ENCODE data around the gene EGR2. TPM values are rescaled to one million over a fixed set of nuclear protein-coding genes. Genes with fewer than 3 reads are reported as not detected.

The EGR2 gene
- total and polyA plus RNA-seq, 10 of the 15 experiments (the other 5 are each of a cell fraction or from before 2014, with no cell fraction given): 8.3 to 56.5 (median 16.2) TPM

- 99% methylated on average over 4 of the region's 4 CpGs for WGBS (ENCODE audit: insufficient coverage, insufficient replicate concordance, low lambda C conversion rate, missing lambda C conversion rate)
- Histone ChIP-seq H3K36me3 (ENCODE audit: control insufficient read depth in 2 of 2, insufficient read depth in 2 of 2, low read length in 1 of 2) (no peaks in the 10 kb centered on the region), H3K4me1 (ENCODE audit: control insufficient read depth, insufficient read depth, low read length) (no peaks in the 10 kb centered on the region), H3K27ac (ENCODE audit: control insufficient read depth, insufficient read depth) (no peak overlapping the region), H3K4me3 (no peak overlapping the region), H3K9ac (ENCODE audit: control insufficient read depth, insufficient read depth, low read length) (no peak overlapping the region), H2AFZ (ENCODE audit: control insufficient read depth, low read depth, low read length) (no peak overlapping the region), H4K20me1 (ENCODE audit: control insufficient read depth, insufficient read depth) (no peaks in the 10 kb centered on the region), H3K4me2 (ENCODE audit: control insufficient read depth, insufficient read depth) (no peak overlapping the region), H3K79me2 (ENCODE audit: control insufficient read depth, insufficient read depth, low read length) (no peaks in the 10 kb centered on the region), H3K27me3 (replicated peaks in 1 of 2; ENCODE audit: control insufficient read depth in 2 of 2, insufficient read depth in 2 of 2, low read length in 1 of 2) (no peaks in the 10 kb centered on the region), H3K9me3 (replicated peaks; ENCODE audit: control insufficient read depth, insufficient read depth, low read length) (no peaks in the 10 kb centered on the region)
- no peak for DNase-seq (ENCODE audit: low read depth, low spot score)
- in situ Hi-C loops (cut with MboI): no loop called here
- ATAC-seq: no peak
- intact Hi-C loops (cut with micrococcal nuclease; ENCODE audit: unreplicated experiment): no loop called here
- ChIA-PET POLR2A (interaction anchor here (0.9 kb wide), 1 partner anchor 9 kb away, joined by 3 read pairs; no protein-coding TSS in a partner anchor), SMC1A (ENCODE audit: uncharacterized antibody, unreplicated experiment) (interaction anchor here (0.9 to 2.6 kb wide), 4 partner anchors 8 to 55 kb away, joined by 3 to 19 read pairs (median 6); no protein-coding TSS in a partner anchor), RAD21 (ENCODE audit: unreplicated experiment) (no interaction called here), CTCF (no interaction called here)
- no TSS peak for BruUV-seq (replicated peaks)
- FAIRE-seq: no peak
- no peak for TF ChIP-seq RCOR1 (conservative IDR thresholded peaks at IDR 0.05; ENCODE audit: low read depth, low read length)
- TF ChIP-seq SMAD5 (IDR thresholded peaks at IDR 0.05; ENCODE audit: low read depth): no peak
- TF ChIP-seq ZNF384 (IDR thresholded peaks at IDR 0.05; ENCODE audit: borderline replicate concordance, low read depth, low read length): no peak
- no peak for TF ChIP-seq RB1 (IDR thresholded peaks at IDR 0.05; ENCODE audit: borderline replicate concordance)
- TF ChIP-seq NFYB (IDR thresholded peaks at IDR 0.05; ENCODE audit: insufficient read depth, low read depth, low read length): no peak
- TF ChIP-seq TARDBP (IDR thresholded peaks at IDR 0.05; ENCODE audit: borderline replicate concordance): no peak
- TF ChIP-seq TCF12 (IDR thresholded peaks at IDR 0.05; ENCODE audit: low read depth, low read length): no peak
- TF ChIP-seq, protein P1, sequence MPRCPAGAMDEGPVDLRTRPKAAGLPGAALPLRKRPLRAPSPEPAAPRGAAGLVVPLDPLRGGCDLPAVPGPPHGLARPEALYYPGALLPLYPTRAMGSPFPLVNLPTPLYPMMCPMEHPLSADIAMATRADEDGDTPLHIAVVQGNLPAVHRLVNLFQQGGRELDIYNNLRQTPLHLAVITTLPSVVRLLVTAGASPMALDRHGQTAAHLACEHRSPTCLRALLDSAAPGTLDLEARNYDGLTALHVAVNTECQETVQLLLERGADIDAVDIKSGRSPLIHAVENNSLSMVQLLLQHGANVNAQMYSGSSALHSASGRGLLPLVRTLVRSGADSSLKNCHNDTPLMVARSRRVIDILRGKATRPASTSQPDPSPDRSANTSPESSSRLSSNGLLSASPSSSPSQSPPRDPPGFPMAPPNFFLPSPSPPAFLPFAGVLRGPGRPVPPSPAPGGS (IDR thresholded peaks at IDR 0.05; ENCODE audit: borderline replicate concordance, insufficient read depth, low read depth, low read length, poor library complexity, severe bottlenecking): no peak
- TF ChIP-seq MYB (IDR thresholded peaks at IDR 0.05; ENCODE audit: borderline replicate concordance, low read depth, low read length): no peak
- TF ChIP-seq STAT3 (IDR thresholded peaks at IDR 0.05; ENCODE audit: low read depth, low read length): no peak
- TF ChIP-seq CHD2 (IDR thresholded peaks at IDR 0.05; ENCODE audit: borderline replicate concordance, low read depth, low read length): no peak
- TF ChIP-seq, protein P2, sequence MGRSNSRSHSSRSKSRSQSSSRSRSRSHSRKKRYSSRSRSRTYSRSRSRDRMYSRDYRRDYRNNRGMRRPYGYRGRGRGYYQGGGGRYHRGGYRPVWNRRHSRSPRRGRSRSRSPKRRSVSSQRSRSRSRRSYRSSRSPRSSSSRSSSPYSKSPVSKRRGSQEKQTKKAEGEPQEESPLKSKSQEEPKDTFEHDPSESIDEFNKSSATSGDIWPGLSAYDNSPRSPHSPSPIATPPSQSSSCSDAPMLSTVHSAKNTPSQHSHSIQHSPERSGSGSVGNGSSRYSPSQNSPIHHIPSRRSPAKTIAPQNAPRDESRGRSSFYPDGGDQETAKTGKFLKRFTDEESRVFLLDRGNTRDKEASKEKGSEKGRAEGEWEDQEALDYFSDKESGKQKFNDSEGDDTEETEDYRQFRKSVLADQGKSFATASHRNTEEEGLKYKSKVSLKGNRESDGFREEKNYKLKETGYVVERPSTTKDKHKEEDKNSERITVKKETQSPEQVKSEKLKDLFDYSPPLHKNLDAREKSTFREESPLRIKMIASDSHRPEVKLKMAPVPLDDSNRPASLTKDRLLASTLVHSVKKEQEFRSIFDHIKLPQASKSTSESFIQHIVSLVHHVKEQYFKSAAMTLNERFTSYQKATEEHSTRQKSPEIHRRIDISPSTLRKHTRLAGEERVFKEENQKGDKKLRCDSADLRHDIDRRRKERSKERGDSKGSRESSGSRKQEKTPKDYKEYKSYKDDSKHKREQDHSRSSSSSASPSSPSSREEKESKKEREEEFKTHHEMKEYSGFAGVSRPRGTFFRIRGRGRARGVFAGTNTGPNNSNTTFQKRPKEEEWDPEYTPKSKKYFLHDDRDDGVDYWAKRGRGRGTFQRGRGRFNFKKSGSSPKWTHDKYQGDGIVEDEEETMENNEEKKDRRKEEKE (IDR thresholded peaks at IDR 0.05): no peak
- TF ChIP-seq SIN3A (IDR thresholded peaks at IDR 0.05; ENCODE audit: low read depth, low read length): no peak
- no peak for TF ChIP-seq PAX5 (IDR thresholded peaks at IDR 0.05; ENCODE audit: borderline replicate concordance, low read depth, low read length)
- TF ChIP-seq JUND (IDR thresholded peaks at IDR 0.05; ENCODE audit: low read depth, low read length): no peak
- no peak for TF ChIP-seq SREBF2 (IDR thresholded peaks at IDR 0.05; ENCODE audit: low read length)
- no peak for TF ChIP-seq CUX1 (IDR thresholded peaks at IDR 0.05; ENCODE audit: insufficient replicate concordance, low read depth, low read length)
These were observed 52.2 kb downstream of the EGR2 start for GRCh38 chr10:62764011-62764410.

Measured in GM12878 (cell line).